ENCODE measurements around the gene CTNNA2.

Gene CTNNA2

GRCh38 chr2:79938648-79939047 lies 425.8 kb downstream of the CTNNA2 start:
- Histone ChIP-seq H2AFZ (ENCODE audit: insufficient read depth, low read length, poor library complexity) (no peak overlapping the region), H3K36me3 (ENCODE audit: control insufficient read depth in 1 of 2, insufficient read depth in 2 of 2, low read length in 2 of 2) (no peaks in the 10 kb centered on the region), H3K79me1 (ENCODE audit: low read length) (no peaks in the 10 kb centered on the region), H2AK5ac (ENCODE audit: low read length) (no peak overlapping the region), H2BK12ac (ENCODE audit: low read length) (no peak overlapping the region), H3K4me2 (ENCODE audit: low read length) (no peak overlapping the region), H3K9ac (ENCODE audit: low read length) (no peak overlapping the region), H3K27me3 (ENCODE audit: insufficient read depth, low read length) (no peaks in the 10 kb centered on the region), H3K23ac (ENCODE audit: low read length) (no peak overlapping the region), H3K18ac (ENCODE audit: low read length) (no peak overlapping the region), H4K8ac (ENCODE audit: low read depth, low read length) (no peak overlapping the region), H2BK120ac (ENCODE audit: insufficient read depth, low read length, poor library complexity) (no peak overlapping the region), H2BK5ac (ENCODE audit: low read depth, low read length, poor library complexity) (no peak overlapping the region), H4K12ac (ENCODE audit: low read depth, low read length) (no peak overlapping the region), H3K9me3 (ENCODE audit: insufficient read depth, low read depth, low read length) (no peaks in the 10 kb centered on the region), H3K4ac (ENCODE audit: low read depth, low read length) (no peak overlapping the region), H3K14ac (ENCODE audit: low read length) (no peak overlapping the region), H3K27ac (ENCODE audit: low read depth, low read length) (no peak overlapping the region), H3K4me1 (ENCODE audit: control insufficient read depth in 1 of 2, insufficient read depth in 2 of 2, low read length in 2 of 2) (no peaks in the 10 kb centered on the region), H4K91ac (ENCODE audit: low read depth, low read length) (no peak overlapping the region), H3K79me2 (ENCODE audit: control insufficient read depth, insufficient read depth, low read length, poor library complexity) (no peaks in the 10 kb centered on the region), H3K4me3 (ENCODE audit: low read depth, low read length) (no peak overlapping the region)
- DNase-seq, result no peak
- WGBS (ENCODE audit: extremely low coverage, insufficient coverage, insufficient read length), result no CpG with 5 or more reads among the region's 1 CpG

- Histone ChIP-seq H3K4me3 (ENCODE audit: low read depth, low read length) (no peak overlapping the region), H3K79me1 (ENCODE audit: low read length) (no peaks in the 10 kb centered on the region), H3K27me3 (ENCODE audit: insufficient read depth, low read length) (no peaks in the 10 kb centered on the region), H3K36me3 (ENCODE audit: control insufficient read depth in 1 of 2, insufficient read depth in 2 of 2, low read length in 2 of 2) (no peaks in the 10 kb centered on the region), H3K23ac (ENCODE audit: low read length) (no peak overlapping the region), H2BK5ac (ENCODE audit: low read depth, low read length, poor library complexity) (no peak overlapping the region), H4K12ac (ENCODE audit: low read depth, low read length) (no peak overlapping the region), H3K9ac (ENCODE audit: low read length) (no peak overlapping the region), H3K4me2 (ENCODE audit: low read length) (no peak overlapping the region), H3K27ac (ENCODE audit: low read depth, low read length) (no peak overlapping the region), H3K14ac (ENCODE audit: low read length) (no peak overlapping the region), H4K91ac (ENCODE audit: low read depth, low read length) (no peak overlapping the region), H3K9me3 (ENCODE audit: insufficient read depth, low read depth, low read length) (no peaks in the 10 kb centered on the region), H4K8ac (ENCODE audit: low read depth, low read length) (no peak overlapping the region), H2BK12ac (ENCODE audit: low read length) (no peak overlapping the region), H2AFZ (ENCODE audit: insufficient read depth, low read length, poor library complexity) (no peak overlapping the region), H2AK5ac (ENCODE audit: low read length) (no peak overlapping the region), H2BK120ac (ENCODE audit: insufficient read depth, low read length, poor library complexity) (no peak overlapping the region), H3K4ac (ENCODE audit: low read depth, low read length) (no peak overlapping the region), H3K18ac (ENCODE audit: low read length) (no peak overlapping the region), H3K79me2 (ENCODE audit: control insufficient read depth, insufficient read depth, low read length, poor library complexity) (no peaks in the 10 kb centered on the region), H3K4me1 (ENCODE audit: control insufficient read depth in 1 of 2, insufficient read depth in 2 of 2, low read length in 2 of 2) (no peaks in the 10 kb centered on the region)
- no peak for DNase-seq
- WGBS (ENCODE audit: extremely low coverage, insufficient coverage, insufficient read length), result no CpG with 5 or more reads among the region's 2 CpGs
These were observed 427.5 kb downstream of the CTNNA2 start for GRCh38 chr2:79940364-79940763.

GRCh38 chr2:79941179-79941578 lies 428.3 kb downstream of the CTNNA2 start:
- Histone ChIP-seq H2AFZ (ENCODE audit: insufficient read depth, low read length, poor library complexity) (no peak overlapping the region), H3K18ac (ENCODE audit: low read length) (no peak overlapping the region), H3K27me3 (ENCODE audit: insufficient read depth, low read length) (no peaks in the 10 kb centered on the region), H3K9me3 (ENCODE audit: insufficient read depth, low read depth, low read length) (no peaks in the 10 kb centered on the region), H4K8ac (ENCODE audit: low read depth, low read length) (no peak overlapping the region), H3K23ac (ENCODE audit: low read length) (no peak overlapping the region), H3K36me3 (ENCODE audit: control insufficient read depth in 1 of 2, insufficient read depth in 2 of 2, low read length in 2 of 2) (no peaks in the 10 kb centered on the region), H3K14ac (ENCODE audit: low read length) (no peak overlapping the region), H4K91ac (ENCODE audit: low read depth, low read length) (no peak overlapping the region), H3K79me1 (ENCODE audit: low read length) (no peaks in the 10 kb centered on the region), H3K79me2 (ENCODE audit: control insufficient read depth, insufficient read depth, low read length, poor library complexity) (no peaks in the 10 kb centered on the region), H2BK120ac (ENCODE audit: insufficient read depth, low read length, poor library complexity) (no peak overlapping the region), H2BK5ac (ENCODE audit: low read depth, low read length, poor library complexity) (no peak overlapping the region), H3K27ac (ENCODE audit: low read depth, low read length) (no peak overlapping the region), H3K9ac (ENCODE audit: low read length) (no peak overlapping the region), H3K4me2 (ENCODE audit: low read length) (no peak overlapping the region), H4K12ac (ENCODE audit: low read depth, low read length) (no peak overlapping the region), H3K4me3 (ENCODE audit: low read depth, low read length) (no peak overlapping the region), H3K4ac (ENCODE audit: low read depth, low read length) (no peak overlapping the region), H2AK5ac (ENCODE audit: low read length) (no peak overlapping the region), H3K4me1 (ENCODE audit: control insufficient read depth in 1 of 2, insufficient read depth in 2 of 2, low read length in 2 of 2) (no peaks in the 10 kb centered on the region), H2BK12ac (ENCODE audit: low read length) (no peak overlapping the region)
- no CpG with 5 or more reads among the region's 2 CpGs for WGBS (ENCODE audit: extremely low coverage, insufficient coverage, insufficient read length)
- no peak for DNase-seq

GRCh38 chr2:79944205-79944604 lies 431.4 kb downstream of the CTNNA2 start:
- Histone ChIP-seq H2AK5ac (ENCODE audit: low read length) (no peak overlapping the region), H3K14ac (ENCODE audit: low read length) (no peak overlapping the region), H3K36me3 (ENCODE audit: control insufficient read depth in 1 of 2, insufficient read depth in 2 of 2, low read length in 2 of 2) (no peaks in the 10 kb centered on the region), H2BK12ac (ENCODE audit: low read length) (no peak overlapping the region), H3K4me1 (ENCODE audit: control insufficient read depth in 1 of 2, insufficient read depth in 2 of 2, low read length in 2 of 2) (no peaks in the 10 kb centered on the region), H3K9ac (ENCODE audit: low read length) (no peak overlapping the region), H3K4ac (ENCODE audit: low read depth, low read length) (no peak overlapping the region), H3K18ac (ENCODE audit: low read length) (no peak overlapping the region), H3K27ac (ENCODE audit: low read depth, low read length) (no peak overlapping the region), H2BK120ac (ENCODE audit: insufficient read depth, low read length, poor library complexity) (no peak overlapping the region), H4K91ac (ENCODE audit: low read depth, low read length) (no peak overlapping the region), H3K4me3 (ENCODE audit: low read depth, low read length) (no peak overlapping the region), H4K8ac (ENCODE audit: low read depth, low read length) (no peak overlapping the region), H2BK5ac (ENCODE audit: low read depth, low read length, poor library complexity) (no peak overlapping the region), H3K4me2 (ENCODE audit: low read length) (no peak overlapping the region), H3K9me3 (ENCODE audit: insufficient read depth, low read depth, low read length) (no peaks in the 10 kb centered on the region), H3K79me1 (ENCODE audit: low read length) (no peaks in the 10 kb centered on the region), H2AFZ (ENCODE audit: insufficient read depth, low read length, poor library complexity) (no peak overlapping the region), H3K79me2 (ENCODE audit: control insufficient read depth, insufficient read depth, low read length, poor library complexity) (no peaks in the 10 kb centered on the region), H4K12ac (ENCODE audit: low read depth, low read length) (no peak overlapping the region), H3K27me3 (ENCODE audit: insufficient read depth, low read length) (no peaks in the 10 kb centered on the region), H3K23ac (ENCODE audit: low read length) (no peak overlapping the region)
- DNase-seq, result no peak
- no CpG with 5 or more reads among the region's 1 CpG for WGBS (ENCODE audit: extremely low coverage, insufficient coverage, insufficient read length)
